ENCODE results near the gene TMEM95. TPM values are rescaled to one million over a fixed set of nuclear protein-coding genes. Genes with fewer than 3 reads are reported as not detected.

TMEM95 gene
- total and polyA plus RNA-seq, 10 of the 15 experiments (the other 5 are each of a cell fraction or from before 2014, with no cell fraction given): 0.05 to 0.28 TPM; not detected in 8

DNA sequence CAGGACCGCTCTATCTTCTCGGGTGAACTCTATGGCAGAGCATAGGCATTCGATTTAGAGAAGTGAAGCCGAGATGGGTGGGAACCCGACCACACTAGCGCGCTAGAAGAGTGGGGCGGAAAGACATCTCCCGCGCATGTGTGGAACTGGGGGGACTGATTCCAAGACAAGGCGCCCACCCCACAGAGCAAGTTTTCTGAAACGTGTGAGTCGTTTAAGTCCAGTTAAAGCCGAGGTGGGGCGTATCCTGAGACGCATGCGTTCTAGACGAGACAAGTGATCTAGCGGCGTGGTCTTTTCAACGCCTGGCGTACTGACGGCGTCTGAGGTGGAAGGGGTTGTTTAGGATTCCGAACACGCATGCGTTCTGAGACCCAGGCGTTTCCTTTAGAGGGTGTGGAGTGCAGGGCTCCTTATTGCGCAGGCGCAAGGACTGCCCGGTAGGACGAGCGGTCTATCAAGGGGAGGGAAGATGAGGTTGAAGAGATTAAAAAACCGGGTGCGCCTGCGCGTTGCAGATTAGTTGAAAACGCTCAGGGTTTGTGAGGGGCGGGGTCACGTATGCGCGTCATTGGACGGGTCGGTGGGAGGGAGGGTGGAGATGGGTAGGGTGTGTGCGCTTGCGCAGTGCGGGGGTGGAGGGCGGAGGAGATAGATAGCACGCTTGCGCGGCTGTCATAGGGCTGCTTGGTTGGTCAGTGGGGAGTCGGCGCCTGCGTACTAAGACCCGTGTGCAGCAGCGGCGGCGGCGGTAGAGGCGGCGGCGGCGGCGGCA, 47.9 kb upstream of the TMEM95 start, which contains the start of gene EIF5A:
EIF5A (plus strand) TSS at position 718 of the 775 bp plus-strand sequence. CDS start 2,008 bp downstream, outside the sequence.
- Histone ChIP-seq H3K36me3 (ENCODE audit: control insufficient read depth in 2 of 2, insufficient read depth in 2 of 2, low read length in 1 of 2) (peaks cover 15 to 21% of the 10 kb centered on the region in 2 experiments), H3K9ac (ENCODE audit: control insufficient read depth, insufficient read depth, low read length) (peak within 1 kb of the TSS; percentile 100), H3K4me2 (ENCODE audit: control insufficient read depth, insufficient read depth) (peak within 1 kb of the TSS; percentile 45), H3K27me3 (replicated peaks in 1 of 2; ENCODE audit: control insufficient read depth in 2 of 2, insufficient read depth in 2 of 2, low read length in 1 of 2) (no peaks in the 10 kb centered on the region), H3K4me3 (peak within 1 kb of the TSS; percentile 99), H3K79me2 (ENCODE audit: control insufficient read depth, insufficient read depth, low read length) (peaks cover 43% of the 10 kb centered on the region), H3K9me3 (replicated peaks; ENCODE audit: control insufficient read depth, insufficient read depth, low read length) (no peaks in the 10 kb centered on the region), H4K20me1 (ENCODE audit: control insufficient read depth, insufficient read depth) (peaks cover 21% of the 10 kb centered on the region), H3K27ac (ENCODE audit: control insufficient read depth, insufficient read depth) (peak within 1 kb of the TSS; percentile 99), H2AFZ (ENCODE audit: control insufficient read depth, low read depth, low read length) (peak within 1 kb of the TSS; percentile 84), H3K4me1 (ENCODE audit: control insufficient read depth, insufficient read depth, low read length) (peaks cover 12% of the 10 kb centered on the region)
- ChIA-PET RAD21 (ENCODE audit: unreplicated experiment) (no interaction called here), CTCF (no interaction called here), POLR2A (interaction anchor here (0.6 to 1.5 kb wide), 2 partner anchors 10 to 129 kb away, joined by 3 to 7 read pairs; partner anchors contain the start of gene TMEM102), SMC1A (ENCODE audit: uncharacterized antibody, unreplicated experiment) (no interaction called here)
- 1% methylated on average over 64 of the region's 64 CpGs for WGBS (ENCODE audit: insufficient coverage, insufficient replicate concordance, low lambda C conversion rate, missing lambda C conversion rate)
- intact Hi-C loops (cut with micrococcal nuclease; ENCODE audit: unreplicated experiment): loop anchor here (2.0 to 10.0 kb wide), 3 partner anchors 22 to 378 kb away; partner anchors contain the start of genes GABARAP, NEURL4, TP53 and WRAP53
- in situ Hi-C loops (cut with MboI): no loop called here
- no TSS peak for BruUV-seq (replicated peaks)
- ATAC-seq (peak; percentile 82), FAIRE-seq (peak; percentile 98), DNase-seq (ENCODE audit: low read depth, low spot score) (peak; percentile 100)
- peak; percentile 79 for TF ChIP-seq NRF1 (conservative IDR thresholded peaks at IDR 0.05; ENCODE audit: low read depth, low read length)
- TF ChIP-seq FOXK2 (IDR thresholded peaks at IDR 0.05): peak; percentile 56
- TF ChIP-seq, protein P1, sequence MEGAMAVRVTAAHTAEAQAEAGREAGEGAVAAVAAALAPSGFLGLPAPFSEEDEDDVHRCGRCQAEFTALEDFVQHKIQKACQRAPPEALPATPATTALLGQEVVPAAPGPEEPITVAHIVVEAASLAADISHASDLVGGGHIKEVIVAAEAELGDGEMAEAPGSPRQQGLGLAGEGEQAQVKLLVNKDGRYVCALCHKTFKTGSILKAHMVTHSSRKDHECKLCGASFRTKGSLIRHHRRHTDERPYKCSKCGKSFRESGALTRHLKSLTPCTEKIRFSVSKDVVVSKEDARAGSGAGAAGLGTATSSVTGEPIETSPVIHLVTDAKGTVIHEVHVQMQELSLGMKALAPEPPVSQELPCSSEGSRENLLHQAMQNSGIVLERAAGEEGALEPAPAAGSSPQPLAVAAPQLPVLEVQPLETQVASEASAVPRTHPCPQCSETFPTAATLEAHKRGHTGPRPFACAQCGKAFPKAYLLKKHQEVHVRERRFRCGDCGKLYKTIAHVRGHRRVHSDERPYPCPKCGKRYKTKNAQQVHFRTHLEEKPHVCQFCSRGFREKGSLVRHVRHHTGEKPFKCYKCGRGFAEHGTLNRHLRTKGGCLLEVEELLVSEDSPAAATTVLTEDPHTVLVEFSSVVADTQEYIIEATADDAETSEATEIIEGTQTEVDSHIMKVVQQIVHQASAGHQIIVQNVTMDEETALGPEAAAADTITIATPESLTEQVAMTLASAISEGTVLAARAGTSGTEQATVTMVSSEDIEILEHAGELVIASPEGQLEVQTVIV (IDR thresholded peaks at IDR 0.05; ENCODE audit: borderline replicate concordance, partially characterized antibody): peak; percentile 63
- peak; percentile 88 for TF ChIP-seq SPI1 (IDR thresholded peaks at IDR 0.05; ENCODE audit: borderline replicate concordance, insufficient read depth, low read depth, low read length)
- TF ChIP-seq POLR2AphosphoS5 (IDR thresholded peaks at IDR 0.05; ENCODE audit: low read length): peak; percentile 92
- TF ChIP-seq RB1 (IDR thresholded peaks at IDR 0.05; ENCODE audit: borderline replicate concordance): peak; percentile 59; the same call in 1 of the 2 replicates
- TF ChIP-seq, protein P2, sequence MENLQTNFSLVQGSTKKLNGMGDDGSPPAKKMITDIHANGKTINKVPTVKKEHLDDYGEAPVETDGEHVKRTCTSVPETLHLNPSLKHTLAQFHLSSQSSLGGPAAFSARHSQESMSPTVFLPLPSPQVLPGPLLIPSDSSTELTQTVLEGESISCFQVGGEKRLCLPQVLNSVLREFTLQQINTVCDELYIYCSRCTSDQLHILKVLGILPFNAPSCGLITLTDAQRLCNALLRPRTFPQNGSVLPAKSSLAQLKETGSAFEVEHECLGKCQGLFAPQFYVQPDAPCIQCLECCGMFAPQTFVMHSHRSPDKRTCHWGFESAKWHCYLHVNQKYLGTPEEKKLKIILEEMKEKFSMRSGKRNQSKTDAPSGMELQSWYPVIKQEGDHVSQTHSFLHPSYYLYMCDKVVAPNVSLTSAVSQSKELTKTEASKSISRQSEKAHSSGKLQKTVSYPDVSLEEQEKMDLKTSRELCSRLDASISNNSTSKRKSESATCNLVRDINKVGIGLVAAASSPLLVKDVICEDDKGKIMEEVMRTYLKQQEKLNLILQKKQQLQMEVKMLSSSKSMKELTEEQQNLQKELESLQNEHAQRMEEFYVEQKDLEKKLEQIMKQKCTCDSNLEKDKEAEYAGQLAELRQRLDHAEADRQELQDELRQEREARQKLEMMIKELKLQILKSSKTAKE (IDR thresholded peaks at IDR 0.05; ENCODE audit: low read depth, poor library complexity, severe bottlenecking): peak; percentile 27
- TF ChIP-seq CBFB (IDR thresholded peaks at IDR 0.05; ENCODE audit: low read depth): peak; percentile 15
- TF ChIP-seq SIN3A (IDR thresholded peaks at IDR 0.05; ENCODE audit: low read depth, low read length): peak; percentile 79
- peak in 1 of 2 experiments; percentile 88; a peak in 2 of 4 replicates for TF ChIP-seq SRF (IDR thresholded peaks at IDR 0.05; ENCODE audit: low read depth in 2 of 2, low read length in 2 of 2)
- TF ChIP-seq SMAD1 (IDR thresholded peaks at IDR 0.05; ENCODE audit: low read depth, partially characterized antibody): peak; percentile 73
- peak; percentile 58 for TF ChIP-seq RELA (IDR thresholded peaks at IDR 0.05; ENCODE audit: borderline replicate concordance, partially characterized antibody)
- TF ChIP-seq ATF7 (IDR thresholded peaks at IDR 0.05; ENCODE audit: low read depth): 0 out of 2 replicates have a peak, but pooled peaks have one; percentile 65
- TF ChIP-seq ETV6 (conservative IDR thresholded peaks at IDR 0.05 in 1 of 2, IDR thresholded peaks at IDR 0.05 in 1 of 2; ENCODE audit: borderline replicate concordance in 1 of 2, low read depth in 1 of 2): 0 out of 4 replicates have a peak, but pooled peaks of 1 of the 2 experiments have one; percentile 35
- no peak for TF ChIP-seq SUZ12 (IDR thresholded peaks at IDR 0.05; ENCODE audit: unreplicated experiment)
- peak; percentile 59; the same call in 1 of the 2 replicates for TF ChIP-seq MTA2 (IDR thresholded peaks at IDR 0.05; ENCODE audit: low read depth)

Measured in GM12878 (cell line).